Stomach (tissue), 4 donors: ENCODE data around the gene LOXL1.

Experiments used
- CTCF ChIP-seq, 7 experiments: fragments of 450-650 bp in 4 of 7; fragments of 200-600 bp in 3 of 7; sonication (generic) in 3 of 7; IDR thresholded peaks; one replicate each; pipeline ENCODE4 v1.5.1; 2016 to 2019; ENCODE audit warnings: antibody characterized with exemption in 7 of 7, control low read depth in 2 of 7, mild to moderate bottlenecking in 1 of 7
- POLR2A ChIP-seq, 4 donors: fragments of 450-650 bp; IDR thresholded peaks; one replicate each; pipeline ENCODE4 v1.6.1; 2016; ENCODE audit warnings: antibody characterized with exemption in 4 of 4, control low read depth in 2 of 4, mild to moderate bottlenecking in 1 of 4, moderate library complexity in 1 of 4

GRCh38 chr15:73962433-73962832 is 36.2 kb downstream of the LOXL1 start:
- TF ChIP-seq CTCF (IDR thresholded peaks at IDR 0.05) (no peak), POLR2A (IDR thresholded peaks at IDR 0.05) (no peak)
